Measurements from ENCODE around the gene BBS12. TPM values are rescaled to one million over a fixed set of nuclear protein-coding genes. Genes with fewer than 3 reads are reported as not detected.

Gene BBS12
- total and polyA plus RNA-seq, 9 of the 15 experiments (the other 6 are each of a cell fraction or from before 2014, with no cell fraction given) = 2.7 to 6.5 (median 3.3) TPM

DNA sequence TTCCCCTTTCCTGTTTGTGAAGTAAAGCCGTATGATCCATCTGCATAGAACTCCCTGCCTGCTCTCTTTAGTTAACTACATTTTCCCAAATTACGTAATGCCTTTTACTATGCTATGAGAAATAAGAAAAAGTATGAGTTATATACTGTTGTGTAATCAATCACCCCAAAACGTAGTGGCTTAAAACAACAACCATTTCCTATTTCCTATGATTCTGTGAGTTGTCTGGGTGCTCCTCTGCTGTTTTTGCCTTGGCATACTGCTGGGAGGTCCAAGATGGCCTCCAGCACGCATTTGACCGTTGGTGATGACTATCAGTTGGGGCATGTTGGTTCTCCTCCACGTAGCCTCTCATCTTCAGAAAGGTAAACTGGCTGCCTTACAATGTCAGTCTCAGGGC lies 39.8 kb downstream of the BBS12 start (continued):
- TF ChIP-seq, protein P1, sequence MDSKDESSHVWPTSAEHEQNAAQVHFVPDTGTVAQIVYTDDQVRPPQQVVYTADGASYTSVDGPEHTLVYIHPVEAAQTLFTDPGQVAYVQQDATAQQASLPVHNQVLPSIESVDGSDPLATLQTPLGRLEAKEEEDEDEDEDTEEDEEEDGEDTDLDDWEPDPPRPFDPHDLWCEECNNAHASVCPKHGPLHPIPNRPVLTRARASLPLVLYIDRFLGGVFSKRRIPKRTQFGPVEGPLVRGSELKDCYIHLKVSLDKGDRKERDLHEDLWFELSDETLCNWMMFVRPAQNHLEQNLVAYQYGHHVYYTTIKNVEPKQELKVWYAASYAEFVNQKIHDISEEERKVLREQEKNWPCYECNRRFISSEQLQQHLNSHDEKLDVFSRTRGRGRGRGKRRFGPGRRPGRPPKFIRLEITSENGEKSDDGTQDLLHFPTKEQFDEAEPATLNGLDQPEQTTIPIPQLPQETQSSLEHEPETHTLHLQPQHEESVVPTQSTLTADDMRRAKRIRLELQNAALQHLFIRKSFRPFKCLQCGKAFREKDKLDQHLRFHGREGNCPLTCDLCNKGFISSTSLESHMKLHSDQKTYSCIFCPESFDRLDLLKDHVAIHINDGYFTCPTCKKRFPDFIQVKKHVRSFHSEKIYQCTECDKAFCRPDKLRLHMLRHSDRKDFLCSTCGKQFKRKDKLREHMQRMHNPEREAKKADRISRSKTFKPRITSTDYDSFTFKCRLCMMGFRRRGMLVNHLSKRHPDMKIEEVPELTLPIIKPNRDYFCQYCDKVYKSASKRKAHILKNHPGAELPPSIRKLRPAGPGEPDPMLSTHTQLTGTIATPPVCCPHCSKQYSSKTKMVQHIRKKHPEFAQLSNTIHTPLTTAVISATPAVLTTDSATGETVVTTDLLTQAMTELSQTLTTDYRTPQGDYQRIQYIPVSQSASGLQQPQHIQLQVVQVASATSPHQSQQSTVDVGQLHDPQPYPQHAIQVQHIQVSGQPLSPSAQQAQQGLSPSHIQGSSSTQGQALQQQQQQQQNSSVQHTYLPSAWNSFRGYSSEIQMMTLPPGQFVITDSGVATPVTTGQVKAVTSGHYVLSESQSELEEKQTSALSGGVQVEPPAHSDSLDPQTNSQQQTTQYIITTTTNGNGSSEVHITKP (IDR thresholded peaks at IDR 0.05; ENCODE audit: partially characterized antibody) = no peak
- no peak for TF ChIP-seq ZNF277 (CRISPR knock-in tag; IDR thresholded peaks at IDR 0.05; ENCODE audit: borderline replicate concordance)
- TF ChIP-seq RBFOX2 (IDR thresholded peaks at IDR 0.05; ENCODE audit: low read depth, low read length) = no peak
- TF ChIP-seq ZKSCAN3 (CRISPR knock-in tag; IDR thresholded peaks at IDR 0.05) = no peak
- TF ChIP-seq, protein P2, sequence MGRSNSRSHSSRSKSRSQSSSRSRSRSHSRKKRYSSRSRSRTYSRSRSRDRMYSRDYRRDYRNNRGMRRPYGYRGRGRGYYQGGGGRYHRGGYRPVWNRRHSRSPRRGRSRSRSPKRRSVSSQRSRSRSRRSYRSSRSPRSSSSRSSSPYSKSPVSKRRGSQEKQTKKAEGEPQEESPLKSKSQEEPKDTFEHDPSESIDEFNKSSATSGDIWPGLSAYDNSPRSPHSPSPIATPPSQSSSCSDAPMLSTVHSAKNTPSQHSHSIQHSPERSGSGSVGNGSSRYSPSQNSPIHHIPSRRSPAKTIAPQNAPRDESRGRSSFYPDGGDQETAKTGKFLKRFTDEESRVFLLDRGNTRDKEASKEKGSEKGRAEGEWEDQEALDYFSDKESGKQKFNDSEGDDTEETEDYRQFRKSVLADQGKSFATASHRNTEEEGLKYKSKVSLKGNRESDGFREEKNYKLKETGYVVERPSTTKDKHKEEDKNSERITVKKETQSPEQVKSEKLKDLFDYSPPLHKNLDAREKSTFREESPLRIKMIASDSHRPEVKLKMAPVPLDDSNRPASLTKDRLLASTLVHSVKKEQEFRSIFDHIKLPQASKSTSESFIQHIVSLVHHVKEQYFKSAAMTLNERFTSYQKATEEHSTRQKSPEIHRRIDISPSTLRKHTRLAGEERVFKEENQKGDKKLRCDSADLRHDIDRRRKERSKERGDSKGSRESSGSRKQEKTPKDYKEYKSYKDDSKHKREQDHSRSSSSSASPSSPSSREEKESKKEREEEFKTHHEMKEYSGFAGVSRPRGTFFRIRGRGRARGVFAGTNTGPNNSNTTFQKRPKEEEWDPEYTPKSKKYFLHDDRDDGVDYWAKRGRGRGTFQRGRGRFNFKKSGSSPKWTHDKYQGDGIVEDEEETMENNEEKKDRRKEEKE (IDR thresholded peaks at IDR 0.05; ENCODE audit: borderline replicate concordance in 1 of 2, control insufficient read depth in 1 of 2, low read depth in 2 of 2, low read length in 1 of 2) = no peak
- no peak for TF ChIP-seq ZNF324 (CRISPR knock-in tag; IDR thresholded peaks at IDR 0.05)
- no peak for TF ChIP-seq NCOA4 (IDR thresholded peaks at IDR 0.05; ENCODE audit: partially characterized antibody)

Measured in K562 (cell line).